ENCODE measurements around the gene FAM221B.

FAM221B gene

GRCh38 chr9:35790385-35791296 is 37.9 kb downstream of the FAM221B start:
- no peak overlapping the region for H3K4me3 ChIP-seq (ENCODE audit: low read depth, low read length)
- TF ChIP-seq CTCF (IDR thresholded peaks at IDR 0.05; ENCODE audit: low read depth, low read length), result peak; percentile 79

GRCh38 chr9:35790025-35790384 is 38.5 kb downstream of the FAM221B start:
- H3K4me3 ChIP-seq (ENCODE audit: low read depth, low read length), result no peak overlapping the region

GRCh38 chr9:35789541-35789940 is 39.0 kb downstream of the FAM221B start:
- no peak for TF ChIP-seq CTCF (IDR thresholded peaks at IDR 0.05; ENCODE audit: low read depth, low read length)
- H3K4me3 ChIP-seq (ENCODE audit: low read depth, low read length), result no peak overlapping the region

More at GRCh38 chr9:35790025-35790384, 38.5 kb downstream of the FAM221B start:
- TF ChIP-seq CTCF (IDR thresholded peaks at IDR 0.05; ENCODE audit: low read depth, low read length), result no peak

- H3K4me3 ChIP-seq (ENCODE audit: low read depth, low read length), result no peak overlapping the region
- no peak for TF ChIP-seq CTCF (IDR thresholded peaks at IDR 0.05; ENCODE audit: low read depth, low read length)
Observed at GRCh38 chr9:35783418-35783817, 45.1 kb downstream of the FAM221B start.

- no peak for TF ChIP-seq CTCF (IDR thresholded peaks at IDR 0.05; ENCODE audit: low read depth, low read length)
- no peak overlapping the region for H3K4me3 ChIP-seq (ENCODE audit: low read depth, low read length)
Observed at GRCh38 chr9:35781066-35781465, 47.5 kb downstream of the FAM221B start.

- TF ChIP-seq CTCF (IDR thresholded peaks at IDR 0.05; ENCODE audit: low read depth, low read length), result no peak
Observed at GRCh38 chr9:35778496-35778895, 50.0 kb downstream of the FAM221B start.

GRCh38 chr9:35776018-35776417 is 52.5 kb downstream of the FAM221B start:
- H3K4me3 ChIP-seq (ENCODE audit: low read depth, low read length), result no peak overlapping the region
- TF ChIP-seq CTCF (IDR thresholded peaks at IDR 0.05; ENCODE audit: low read depth, low read length), result no peak

More at GRCh38 chr9:35778496-35778895, 50.0 kb downstream of the FAM221B start:
- H3K4me3 ChIP-seq (ENCODE audit: low read depth, low read length), result no peak overlapping the region
